ENCODE results near the gene SEZ6L.

The SEZ6L gene

DNA sequence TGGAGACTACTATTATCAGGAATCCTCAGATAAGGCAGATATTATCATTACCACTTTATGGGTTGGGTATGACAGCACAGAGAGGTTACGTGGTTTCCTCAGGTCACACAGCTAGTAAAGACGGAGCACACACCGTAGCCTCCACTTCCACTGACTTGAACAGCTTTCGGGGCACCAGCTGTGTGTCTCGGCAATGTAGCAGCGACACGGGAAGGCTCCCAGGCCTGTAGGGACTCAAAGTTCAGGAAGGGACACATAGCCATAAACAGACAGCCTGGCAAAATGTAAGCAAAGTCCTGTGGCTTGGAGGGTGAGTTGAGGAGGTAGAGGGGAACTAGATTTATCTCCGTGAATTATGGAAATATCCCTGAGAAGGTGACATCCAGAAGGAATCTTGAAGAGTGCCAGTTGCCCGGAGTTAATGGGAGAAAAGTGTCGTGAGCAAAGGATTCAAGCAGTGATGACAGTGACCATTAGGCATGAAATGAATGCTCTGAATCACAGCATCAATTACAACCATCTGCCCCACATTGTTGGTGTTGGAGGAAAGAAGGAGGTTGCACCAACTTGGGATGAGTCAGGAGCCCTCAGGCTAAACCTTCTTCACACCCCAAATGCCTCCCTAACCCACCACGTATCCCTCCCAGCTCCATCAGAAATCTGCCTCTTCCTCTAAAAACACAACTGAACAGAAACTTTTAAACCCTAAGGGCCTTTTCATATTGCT, 153.1 kb downstream of the SEZ6L start:
- Histone ChIP-seq H3K27ac (replicated peaks) (no peak overlapping the region), H3K27me3 (ENCODE audit: insufficient read depth, poor library complexity, severe bottlenecking) (peaks cover 2% of the 10 kb centered on the region), H3K4me3 (replicated peaks; ENCODE audit: insufficient read depth, low read length) (no peak overlapping the region)
- no peak for DNase-seq (ENCODE audit: low read depth in 1 of 2, low spot score in 1 of 2)
- TF ChIP-seq GABPA (IDR thresholded peaks at IDR 0.05; ENCODE audit: low read depth) (no peak), POLR2AphosphoS5 (IDR thresholded peaks at IDR 0.05; ENCODE audit: low read depth) (no peak), REST (IDR thresholded peaks at IDR 0.05; ENCODE audit: insufficient replicate concordance, low read depth) (no peak), SPI1 (IDR thresholded peaks at IDR 0.05; ENCODE audit: borderline replicate concordance, low read depth) (no peak)
- TF ChIP-seq, protein P1, sequence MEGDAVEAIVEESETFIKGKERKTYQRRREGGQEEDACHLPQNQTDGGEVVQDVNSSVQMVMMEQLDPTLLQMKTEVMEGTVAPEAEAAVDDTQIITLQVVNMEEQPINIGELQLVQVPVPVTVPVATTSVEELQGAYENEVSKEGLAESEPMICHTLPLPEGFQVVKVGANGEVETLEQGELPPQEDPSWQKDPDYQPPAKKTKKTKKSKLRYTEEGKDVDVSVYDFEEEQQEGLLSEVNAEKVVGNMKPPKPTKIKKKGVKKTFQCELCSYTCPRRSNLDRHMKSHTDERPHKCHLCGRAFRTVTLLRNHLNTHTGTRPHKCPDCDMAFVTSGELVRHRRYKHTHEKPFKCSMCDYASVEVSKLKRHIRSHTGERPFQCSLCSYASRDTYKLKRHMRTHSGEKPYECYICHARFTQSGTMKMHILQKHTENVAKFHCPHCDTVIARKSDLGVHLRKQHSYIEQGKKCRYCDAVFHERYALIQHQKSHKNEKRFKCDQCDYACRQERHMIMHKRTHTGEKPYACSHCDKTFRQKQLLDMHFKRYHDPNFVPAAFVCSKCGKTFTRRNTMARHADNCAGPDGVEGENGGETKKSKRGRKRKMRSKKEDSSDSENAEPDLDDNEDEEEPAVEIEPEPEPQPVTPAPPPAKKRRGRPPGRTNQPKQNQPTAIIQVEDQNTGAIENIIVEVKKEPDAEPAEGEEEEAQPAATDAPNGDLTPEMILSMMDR (IDR thresholded peaks at IDR 0.05; ENCODE audit: insufficient read depth, low read length) = no peak

GRCh38 chr22:26323013-26323412, 153.8 kb downstream of the SEZ6L start:
- H3K27ac ChIP-seq (replicated peaks) = no peak overlapping the region
- DNase-seq (ENCODE audit: low read depth in 1 of 2, low spot score in 1 of 2) = no peak
- H3K4me3 ChIP-seq (replicated peaks; ENCODE audit: insufficient read depth, low read length) = no peak overlapping the region
- peaks cover 2% of the 10 kb centered on the region for H3K27me3 ChIP-seq (ENCODE audit: insufficient read depth, poor library complexity, severe bottlenecking)
- TF ChIP-seq POLR2AphosphoS5 (IDR thresholded peaks at IDR 0.05; ENCODE audit: low read depth) (no peak), GABPA (IDR thresholded peaks at IDR 0.05; ENCODE audit: low read depth) (no peak), SPI1 (IDR thresholded peaks at IDR 0.05; ENCODE audit: borderline replicate concordance, low read depth) (no peak), REST (IDR thresholded peaks at IDR 0.05; ENCODE audit: insufficient replicate concordance, low read depth) (no peak)
- TF ChIP-seq, protein P1 (IDR thresholded peaks at IDR 0.05; ENCODE audit: insufficient read depth, low read length) = no peak

- no peak overlapping the region for H3K27ac ChIP-seq (replicated peaks)
- no peaks in the 10 kb centered on the region for H3K27me3 ChIP-seq (ENCODE audit: insufficient read depth, poor library complexity, severe bottlenecking)
- no peak for DNase-seq (ENCODE audit: low read depth in 1 of 2, low spot score in 1 of 2)
- no peak overlapping the region for H3K4me3 ChIP-seq (replicated peaks; ENCODE audit: insufficient read depth, low read length)
- TF ChIP-seq SPI1 (IDR thresholded peaks at IDR 0.05; ENCODE audit: borderline replicate concordance, low read depth) = no peak
- TF ChIP-seq POLR2AphosphoS5 (IDR thresholded peaks at IDR 0.05; ENCODE audit: low read depth) = no peak
- TF ChIP-seq, protein P1 (IDR thresholded peaks at IDR 0.05; ENCODE audit: insufficient read depth, low read length) = no peak
- no peak for TF ChIP-seq GABPA (IDR thresholded peaks at IDR 0.05; ENCODE audit: low read depth)
- no peak for TF ChIP-seq REST (IDR thresholded peaks at IDR 0.05; ENCODE audit: insufficient replicate concordance, low read depth)
These were observed 154.9 kb downstream of the SEZ6L start for GRCh38 chr22:26324150-26324549.
